NCI-H524 treated with DMSO at 0.1 percent for 48 hours (cell line): ENCODE data around the gene GTPBP10.
"Not testable (repeated sequence)": the region's sequence is repeated elsewhere in the genome, so short reads cannot be mapped to it uniquely, and the experiment has no call there.

ENCODE experiments used
- DNase-seq: peaks from one replicate; lab custom pipeline; 2025; lab: John Stamatoyannopoulos, UW

The GTPBP10 gene

GRCh38 chr7:90346336-90347125 lies at the start of gene GTPBP10:
GTPBP10 (plus strand) TSS chr7:90346716; CDS start chr7:90346742, 26 bp downstream.
- peak; percentile 70 for DNase-seq

- DNase-seq, result no peak
These were observed 48.1 kb upstream of the GTPBP10 start for GRCh38 chr7:90298145-90299038.

- DNase-seq, result no peak
These were observed 43.3 kb upstream of the GTPBP10 start for GRCh38 chr7:90303241-90303640.

- DNase-seq, result no peak
These were observed 36.6 kb upstream of the GTPBP10 start for GRCh38 chr7:90309872-90310271.

GRCh38 chr7:90311175-90311574 lies 35.3 kb upstream of the GTPBP10 start:
- DNase-seq, result no peak

GRCh38 chr7:90312745-90313144 lies 33.8 kb upstream of the GTPBP10 start:
- no peak for DNase-seq

- no peak for DNase-seq
These were observed 32.6 kb upstream of the GTPBP10 start for GRCh38 chr7:90313907-90314306.

GRCh38 chr7:90320014-90320413 lies 26.5 kb upstream of the GTPBP10 start:
- no peak for DNase-seq

- DNase-seq, result no peak
These were observed 26.1 kb upstream of the GTPBP10 start for GRCh38 chr7:90320418-90320800.

- DNase-seq, result no peak
These were observed 25.6 kb upstream of the GTPBP10 start, which contains the start of gene FAM237B for GRCh38 chr7:90320801-90321494. FAM237B (minus strand) TSS chr7:90321304; CDS start chr7:90319748, 1,556 bp downstream.

- no peak for DNase-seq
These were observed 23.7 kb upstream of the GTPBP10 start for GRCh38 chr7:90322837-90323236.

GRCh38 chr7:90326500-90326899 lies 20.0 kb upstream of the GTPBP10 start:
- DNase-seq, result no peak

- no peak for DNase-seq
These were observed 12.2 kb upstream of the GTPBP10 start for GRCh38 chr7:90334193-90334843.

GRCh38 chr7:90334926-90335325 lies 11.6 kb upstream of the GTPBP10 start:
- not testable (repeated sequence) for DNase-seq

- no peak for DNase-seq
These were observed 9.4 kb upstream of the GTPBP10 start for GRCh38 chr7:90337106-90337505.

- DNase-seq, result no peak
These were observed 1.5 kb upstream of the GTPBP10 start for GRCh38 chr7:90345016-90345415.

GRCh38 chr7:90345595-90346335 lies 751 bp upstream of the GTPBP10 start:
- no peak for DNase-seq

- DNase-seq, result no peak
These were observed 1.2 kb downstream of the GTPBP10 start for GRCh38 chr7:90347759-90348158.

- no peak for DNase-seq
These were observed 2.8 kb downstream of the GTPBP10 start for GRCh38 chr7:90349305-90349704.

GRCh38 chr7:90350032-90350431 lies 3.5 kb downstream of the GTPBP10 start:
- not testable (repeated sequence) for DNase-seq

- no peak for DNase-seq
These were observed 5.5 kb downstream of the GTPBP10 start for GRCh38 chr7:90351987-90352386.
